WTC11 (cell line): ENCODE measurements around the gene KDR. TPM values are rescaled to one million over a fixed set of nuclear protein-coding genes. Genes with fewer than 3 reads are reported as not detected.

ENCODE experiments used
- ATAC-seq: fragments of 200-7000 bp; cut with Tn5 transposase; 2 replicates; pipeline ENCODE4 v1.10.0; 2021; ENCODE audit warnings: mild to moderate bottlenecking, moderate library complexity
- CTCF ChIA-PET: fragments of 300-600 bp; sonication (Branson Sonifier 250); formaldehyde crosslinking; loops from one replicate; lab custom pipeline; 2021; ENCODE audit warnings: antibody characterized with exemption; lab: Charles Lee
- POLR2A ChIA-PET: fragments of 350-600 bp; sonication (Branson Sonifier 250); formaldehyde crosslinking; loops from one replicate; lab custom pipeline; 2021; ENCODE audit warnings: antibody characterized with exemption; lab: Charles Lee
- DNase-seq: peaks from one replicate; pipeline ENCODE4 v3.0.0; 2021; ENCODE audit warnings: low spot score
- H3K27ac Mint-ChIP-seq: 2 replicates; pipeline ENCODE4 v1.8.0; 2021; ENCODE audit warnings: mixed read lengths
- H3K27me3 Mint-ChIP-seq: 2 replicates; pipeline ENCODE4 v1.8.0; 2021; ENCODE audit warnings: low read depth, mild to moderate bottlenecking, moderate library complexity, mixed read lengths
- H3K36me3 Mint-ChIP-seq: 2 replicates; pipeline ENCODE4 v1.8.0; 2021; ENCODE audit warnings: mixed read lengths
- H3K4me1 Mint-ChIP-seq: 2 replicates; pipeline ENCODE4 v1.8.0; 2022; ENCODE audit warnings: mixed read lengths
- H3K4me3 Mint-ChIP-seq: 2 replicates; pipeline ENCODE4 v1.8.0; 2021; ENCODE audit warnings: mild to moderate bottlenecking, moderate library complexity, mixed read lengths
- H3K9me3 Mint-ChIP-seq: 2 replicates; pipeline ENCODE4 v1.8.0; 2021; ENCODE audit warnings: mixed read lengths
- E2F4 ChIP-seq: sonication (generic); formaldehyde crosslinking; IDR thresholded peaks from 2 replicates; pipeline ENCODE4 v1.8.1; 2022; ENCODE audit warnings: low read depth, mild to moderate bottlenecking, moderate library complexity, missing genetic modification reagents, borderline replicate concordance
- MYBL2 ChIP-seq: sonication (generic); formaldehyde crosslinking; IDR thresholded peaks from 2 replicates; pipeline ENCODE4 v1.8.1; 2023; ENCODE audit warnings: mild to moderate bottlenecking, moderate library complexity, missing genetic modification reagents
- NR2C2 ChIP-seq: sonication (generic); formaldehyde crosslinking; IDR thresholded peaks from 2 replicates; pipeline ENCODE4 v1.8.0; 2022; ENCODE audit warnings: mild to moderate bottlenecking, missing genetic modification reagents
- OVOL2 ChIP-seq: fragments of 250-450 bp; sonication (Bioruptor Pico); IDR thresholded peaks from 2 replicates; pipeline ENCODE4 v1.9.0; 2021; ENCODE audit warnings: mild to moderate bottlenecking, borderline replicate concordance
- SOX15 ChIP-seq: fragments of 250-450 bp; sonication (Bioruptor Pico); IDR thresholded peaks from 2 replicates; pipeline ENCODE4 v1.9.0; 2021; ENCODE audit warnings: mild to moderate bottlenecking
- TP53 ChIP-seq: sonication (generic); formaldehyde crosslinking; IDR thresholded peaks from 2 replicates; pipeline ENCODE4 v1.8.1; 2023; ENCODE audit warnings: mild to moderate bottlenecking, missing genetic modification reagents
- ZBTB21 ChIP-seq: sonication (generic); formaldehyde crosslinking; IDR thresholded peaks from 2 replicates; pipeline ENCODE4 v1.8.1; 2023; ENCODE audit warnings: mild to moderate bottlenecking, missing genetic modification reagents, borderline replicate concordance
- ZNF121 ChIP-seq: sonication (generic); formaldehyde crosslinking; IDR thresholded peaks from 2 replicates; pipeline ENCODE4 v1.8.0; 2023; ENCODE audit warnings: missing genetic modification reagents
- ZNF425 ChIP-seq: fragments of 250-450 bp; sonication (Bioruptor Pico); conservative IDR thresholded peaks from 2 replicates; pipeline ENCODE4 v1.9.0; 2021; ENCODE audit warnings: mild to moderate bottlenecking
- ZNF512 ChIP-seq: sonication (generic); formaldehyde crosslinking; IDR thresholded peaks from 2 replicates; pipeline ENCODE4 v1.8.1; 2022; ENCODE audit warnings: missing genetic modification reagents, borderline replicate concordance
- ZNF671 ChIP-seq: fragments of 250-450 bp; sonication (Bioruptor Pico); IDR thresholded peaks from 2 replicates; pipeline ENCODE4 v1.8.0; 2021; ENCODE audit warnings: mild to moderate bottlenecking
- total RNA-seq: library from RNA; stranded (reverse); gene quantifications from 3 replicates; pipeline ENCODE4 v1.2.3, GENCODE V29; 2021
- TF ChIP-seq, protein P1 (sequence below): sonication (generic); formaldehyde crosslinking; IDR thresholded peaks from 2 replicates; pipeline ENCODE4 v1.8.1; 2022; ENCODE audit warnings: mild to moderate bottlenecking, moderate library complexity, missing genetic modification reagents

KDR gene
- total RNA-seq, 1 experiment from 2014 or later: 80.8 TPM

DNA sequence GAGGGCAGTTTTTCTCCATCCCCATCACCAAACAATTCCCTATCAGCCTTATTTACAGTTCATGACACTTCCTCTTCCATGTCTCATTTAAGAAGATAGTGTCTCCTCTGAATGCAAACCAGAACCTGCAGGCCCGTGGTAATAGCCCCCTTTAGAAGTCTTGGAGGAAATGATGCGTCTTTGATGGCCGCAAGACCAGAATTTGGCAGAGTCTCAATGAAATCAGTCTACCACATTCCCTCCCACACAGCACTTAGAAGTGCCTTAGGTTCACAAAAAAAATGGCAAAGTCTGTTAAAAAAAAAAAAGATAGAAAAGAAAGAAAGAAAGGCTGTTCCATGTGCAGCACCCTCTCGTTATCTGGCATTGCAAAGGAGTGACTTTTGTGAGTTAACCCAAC, 2.1 kb upstream of the KDR start:
- Mint-ChIP-seq H3K27ac (no peak overlapping the region), H3K4me3 (no peak overlapping the region), H3K27me3 (peaks cover 7% of the 10 kb centered on the region; the same call in 1 of the 2 replicates), H3K9me3 (peaks cover 10% of the 10 kb centered on the region), H3K36me3 (peaks cover 13% of the 10 kb centered on the region), H3K4me1 (peaks cover 36% of the 10 kb centered on the region)
- no peak for ATAC-seq
- ChIA-PET POLR2A (no interaction called here), CTCF (interaction anchor here (1.7 kb wide), 1 partner anchor 57 kb away, joined by 4 read pairs; no protein-coding TSS in a partner anchor)
- TF ChIP-seq SOX15 (no peak), ZBTB21 (CRISPR knock-in tag) (no peak), MYBL2 (CRISPR knock-in tag) (no peak), OVOL2 (CRISPR knock-in tag) (no peak), ZNF121 (CRISPR knock-in tag) (no peak), E2F4 (CRISPR knock-in tag) (no peak), TP53 (CRISPR knock-in tag) (no peak), ZNF425 (CRISPR knock-in tag) (no peak), ZNF671 (no peak)
- TF ChIP-seq, protein P1, sequence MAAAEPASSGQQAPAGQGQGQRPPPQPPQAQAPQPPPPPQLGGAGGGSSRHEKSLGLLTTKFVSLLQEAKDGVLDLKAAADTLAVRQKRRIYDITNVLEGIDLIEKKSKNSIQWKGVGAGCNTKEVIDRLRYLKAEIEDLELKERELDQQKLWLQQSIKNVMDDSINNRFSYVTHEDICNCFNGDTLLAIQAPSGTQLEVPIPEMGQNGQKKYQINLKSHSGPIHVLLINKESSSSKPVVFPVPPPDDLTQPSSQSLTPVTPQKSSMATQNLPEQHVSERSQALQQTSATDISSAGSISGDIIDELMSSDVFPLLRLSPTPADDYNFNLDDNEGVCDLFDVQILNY (CRISPR knock-in tag): no peak
- DNase-seq: no peak

DNA sequence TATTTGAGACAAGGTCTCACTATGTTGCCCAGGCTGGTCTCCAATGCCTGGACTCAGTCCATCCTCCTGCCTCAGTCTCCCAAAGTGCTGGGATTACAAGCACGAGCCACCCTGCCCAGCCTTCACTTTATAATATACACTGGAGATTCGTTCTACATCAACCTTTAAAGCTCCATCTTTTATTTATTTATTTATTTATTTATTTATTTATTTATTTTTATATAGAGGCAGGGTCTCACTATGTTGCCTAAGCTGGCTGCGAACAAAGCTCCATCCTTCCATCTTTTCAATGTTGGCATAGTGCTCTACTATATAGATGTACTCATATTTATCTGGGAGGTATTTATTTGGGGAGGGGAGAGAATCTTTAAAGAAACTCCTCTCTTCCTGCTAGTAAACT, 1.7 kb upstream of the KDR start:
- Mint-ChIP-seq H3K9me3 (peaks cover 10% of the 10 kb centered on the region), H3K4me1 (peaks cover 41% of the 10 kb centered on the region), H3K27me3 (peaks cover 7% of the 10 kb centered on the region; the same call in 1 of the 2 replicates), H3K27ac (no peak overlapping the region), H3K4me3 (peak overlapping the region; percentile 18; the same call in 1 of the 2 replicates), H3K36me3 (peaks cover 13% of the 10 kb centered on the region)
- CTCF ChIA-PET: interaction anchor here (1.7 kb wide), 1 partner anchor 57 kb away, joined by 4 read pairs; no protein-coding TSS in a partner anchor
- no peak for DNase-seq
- POLR2A ChIA-PET: no interaction called here
- no peak for ATAC-seq
- TF ChIP-seq ZNF121 (CRISPR knock-in tag): no peak
- TF ChIP-seq NR2C2 (CRISPR knock-in tag): no peak

DNA sequence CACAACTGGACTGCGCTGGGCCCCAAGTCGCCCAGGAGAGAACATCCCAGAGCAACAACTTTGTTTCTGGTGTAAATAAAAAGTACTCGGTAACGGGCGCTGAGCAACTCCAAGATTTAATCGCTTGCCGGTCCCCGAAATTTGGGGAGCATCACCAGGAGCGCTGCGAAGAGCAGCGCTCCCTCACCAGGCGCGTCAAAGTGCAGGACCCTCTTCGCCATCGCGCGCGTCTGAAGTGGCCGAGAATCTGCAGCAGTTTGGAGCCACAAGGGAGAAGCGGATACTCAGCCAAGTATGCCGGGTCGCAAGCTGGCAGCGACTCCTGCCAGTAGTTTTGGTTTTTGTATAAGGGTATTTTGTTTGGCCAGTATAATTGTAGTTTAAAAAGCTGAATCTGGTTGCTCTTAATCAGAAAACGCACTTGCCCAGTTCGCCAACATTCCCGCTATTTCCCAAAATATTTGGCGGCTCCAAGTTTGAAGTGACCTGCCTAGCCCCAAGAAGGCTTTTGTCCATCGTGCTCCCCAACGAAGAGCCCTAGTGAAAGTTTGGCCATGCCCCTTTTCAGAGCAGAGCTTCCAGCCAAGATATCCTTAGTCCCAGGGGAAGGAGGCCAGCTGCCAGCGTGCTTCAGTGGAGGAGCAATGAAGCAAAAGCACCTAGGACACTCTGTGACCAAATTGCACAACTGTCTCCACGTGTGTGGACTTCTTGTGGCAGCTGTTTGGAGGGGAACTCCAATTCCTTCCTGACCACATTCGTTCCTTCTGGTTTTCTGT, 557 bp upstream of the KDR start:
- peaks cover 41% of the 10 kb centered on the region for H3K4me1 Mint-ChIP-seq
- peaks cover 10% of the 10 kb centered on the region for H3K9me3 Mint-ChIP-seq
- H3K27ac Mint-ChIP-seq: peak overlapping the region; percentile 72
- TF ChIP-seq ZNF512 (CRISPR knock-in tag): no peak
- TF ChIP-seq, all 79 proteins: peak for 0
- CTCF ChIA-PET: interaction anchor here (0.7 to 2.9 kb wide), 6 partner anchors 17 to 219 kb away, joined by 3 to 36 read pairs (median 4); no protein-coding TSS in a partner anchor
- Mint-ChIP-seq H3K4me3 (peak overlapping the region; percentile 81), H3K36me3 (peaks cover 18% of the 10 kb centered on the region), H3K27me3 (peaks cover 7% of the 10 kb centered on the region; the same call in 1 of the 2 replicates)
- ATAC-seq (peak; percentile 39), DNase-seq (peak; percentile 41)
- POLR2A ChIA-PET: interaction anchor here (0.5 to 0.7 kb wide), 3 partner anchors 34 to 59 kb away, joined by 3 to 4 read pairs (median 3); no protein-coding TSS in a partner anchor
